Trophoblast cell (in vitro differentiated cells and primary cell): Measurements from ENCODE around the gene RFTN1.

Experiments
- DNase-seq, 2 donors: peaks; one replicate each; pipeline ENCODE4 v3.0.0-alpha.2; 2016
- H2AFZ ChIP-seq: 2 replicates; pipeline ENCODE4 v1.6.1; 2013; ENCODE audit warnings: low read length, moderate library complexity, mild to moderate bottlenecking; ENCODE audit not compliant: insufficient read depth, poor library complexity
- H2AK5ac ChIP-seq: 2 replicates; pipeline ENCODE4 v1.6.1; 2013; ENCODE audit warnings: mild to moderate bottlenecking, low read length
- H2BK120ac ChIP-seq: 2 replicates; pipeline ENCODE4 v1.6.1; 2013; ENCODE audit warnings: low read length, mild to moderate bottlenecking, moderate library complexity; ENCODE audit not compliant: insufficient read depth, poor library complexity
- H2BK12ac ChIP-seq: 2 replicates; pipeline ENCODE4 v1.6.1; 2013; ENCODE audit warnings: mild to moderate bottlenecking, low read length, moderate library complexity
- H2BK5ac ChIP-seq: 2 replicates; pipeline ENCODE4 v1.6.1; 2013; ENCODE audit warnings: low read length, low read depth, moderate library complexity, mild to moderate bottlenecking; ENCODE audit not compliant: poor library complexity
- H3K14ac ChIP-seq: 2 replicates; pipeline ENCODE4 v1.6.1; 2013; ENCODE audit warnings: mild to moderate bottlenecking, low read length
- H3K18ac ChIP-seq: 2 replicates; pipeline ENCODE4 v1.6.1; 2013; ENCODE audit warnings: mild to moderate bottlenecking, low read length
- H3K23ac ChIP-seq: 2 replicates; pipeline ENCODE4 v1.6.1; 2013; ENCODE audit warnings: low read length
- H3K27ac ChIP-seq: 2 replicates; pipeline ENCODE4 v1.5.1; 2013; ENCODE audit warnings: low read depth, mild to moderate bottlenecking, inconsistent platforms, low read length, moderate library complexity
- H3K27me3 ChIP-seq: 2 replicates; pipeline ENCODE4 v1.6.1; 2013; ENCODE audit warnings: inconsistent platforms, mild to moderate bottlenecking, low read length, moderate library complexity; ENCODE audit not compliant: insufficient read depth
- H3K36me3 ChIP-seq, 2 experiments: 1 replicate in 1 of 2; 2 replicates in 1 of 2; pipeline ENCODE4 v1.6.1; 2013; ENCODE audit warnings: low read length in 2 of 2, mild to moderate bottlenecking in 2 of 2, moderate library complexity in 1 of 2; ENCODE audit not compliant: insufficient read depth in 2 of 2, control insufficient read depth in 1 of 2
- H3K4ac ChIP-seq: 2 replicates; pipeline ENCODE4 v1.6.1; 2013; ENCODE audit warnings: low read depth, mild to moderate bottlenecking, low read length, moderate library complexity
- H3K4me1 ChIP-seq, 2 experiments: 1 replicate in 1 of 2; 2 replicates in 1 of 2; pipeline ENCODE4 v1.6.1; 2013; ENCODE audit warnings: low read length in 2 of 2, mild to moderate bottlenecking in 2 of 2, moderate library complexity in 1 of 2; ENCODE audit not compliant: insufficient read depth in 2 of 2, control insufficient read depth in 1 of 2
- H3K4me2 ChIP-seq: 2 replicates; pipeline ENCODE4 v1.6.1; 2013; ENCODE audit warnings: inconsistent platforms, mild to moderate bottlenecking, low read length, moderate library complexity
- H3K4me3 ChIP-seq: 2 replicates; pipeline ENCODE4 v1.5.1; 2013; ENCODE audit warnings: mild to moderate bottlenecking, low read depth, low read length, inconsistent platforms
- H3K79me1 ChIP-seq: one replicate; pipeline ENCODE4 v1.6.1; 2013; ENCODE audit warnings: low read length
- H3K79me2 ChIP-seq: 2 replicates; pipeline ENCODE4 v1.6.1; 2013; ENCODE audit warnings: low read length, mild to moderate bottlenecking; ENCODE audit not compliant: control insufficient read depth, insufficient read depth, poor library complexity
- H3K9ac ChIP-seq: 2 replicates; pipeline ENCODE4 v1.6.1; 2013; ENCODE audit warnings: mild to moderate bottlenecking, low read length
- H3K9me3 ChIP-seq: 2 replicates; pipeline ENCODE4 v1.6.1; 2013; ENCODE audit warnings: low read depth, mild to moderate bottlenecking, control low read depth, inconsistent platforms, low read length; ENCODE audit not compliant: insufficient read depth
- H4K12ac ChIP-seq: 2 replicates; pipeline ENCODE4 v1.6.1; 2013; ENCODE audit warnings: low read depth, mild to moderate bottlenecking, low read length, moderate library complexity
- H4K8ac ChIP-seq: 2 replicates; pipeline ENCODE4 v1.6.1; 2013; ENCODE audit warnings: low read depth, mild to moderate bottlenecking, low read length, moderate library complexity
- H4K91ac ChIP-seq: one replicate; pipeline ENCODE4 v1.6.1; 2013; ENCODE audit warnings: low read depth, mild to moderate bottlenecking, low read length, moderate library complexity
- WGBS: extraction: QIAGEN DNeasy Blood & Tissue Kit; methylation state at CpG from one replicate; pipeline ENCODE4 v1.1.7; 2013; ENCODE audit warnings: missing lambda C conversion rate; ENCODE audit not compliant: insufficient read length, insufficient coverage; ENCODE audit errors: extremely low coverage; 5-methylcytosine and 5-hydroxymethylcytosine counted together

The RFTN1 gene

DNA sequence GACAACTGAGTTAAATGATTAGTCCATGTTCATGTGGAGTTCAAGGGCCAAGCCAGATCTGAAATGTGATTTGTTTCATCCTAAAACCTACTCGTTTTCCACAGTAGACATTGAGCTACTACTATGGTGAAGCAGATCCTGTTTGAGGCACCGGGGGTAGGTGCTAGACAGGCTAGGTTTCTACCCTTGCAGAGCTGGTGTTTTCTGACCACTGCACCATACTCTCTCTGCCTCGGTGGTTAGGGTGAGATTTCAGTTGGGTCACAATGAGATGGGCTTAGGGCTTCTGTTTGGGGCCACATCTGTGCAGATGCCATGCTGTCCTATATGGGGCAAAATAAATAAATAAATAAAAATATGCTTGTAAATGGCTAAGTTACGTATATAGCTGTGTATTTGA, 149.2 kb downstream of the RFTN1 start:
- no peak overlapping the region for H3K14ac ChIP-seq
- no peak overlapping the region for H3K4me2 ChIP-seq
- H2AK5ac ChIP-seq, result no peak overlapping the region
- H3K27ac ChIP-seq, result no peak overlapping the region
- no peak overlapping the region for H2BK12ac ChIP-seq
- no peaks in the 10 kb centered on the region for H3K36me3 ChIP-seq
- H2AFZ ChIP-seq, result no peak overlapping the region
- peaks cover 2% of the 10 kb centered on the region in 2 experiments for H3K4me1 ChIP-seq
- H4K12ac ChIP-seq, result no peak overlapping the region
- no peak overlapping the region for H3K4me3 ChIP-seq
- no peak for DNase-seq
- no CpG with 5 or more reads among the region's 4 CpGs for WGBS
- H2BK5ac ChIP-seq, result no peak overlapping the region
- H3K79me1 ChIP-seq, result no peaks in the 10 kb centered on the region
- H3K27me3 ChIP-seq, result no peaks in the 10 kb centered on the region
- no peaks in the 10 kb centered on the region for H3K79me2 ChIP-seq
- no peak overlapping the region for H3K4ac ChIP-seq
- H4K91ac ChIP-seq, result no peak overlapping the region
- H3K23ac ChIP-seq, result no peak overlapping the region
- H3K18ac ChIP-seq, result no peak overlapping the region
- H2BK120ac ChIP-seq, result no peak overlapping the region
- H3K9me3 ChIP-seq, result no peaks in the 10 kb centered on the region
- H4K8ac ChIP-seq, result no peak overlapping the region
- no peak overlapping the region for H3K9ac ChIP-seq

DNA sequence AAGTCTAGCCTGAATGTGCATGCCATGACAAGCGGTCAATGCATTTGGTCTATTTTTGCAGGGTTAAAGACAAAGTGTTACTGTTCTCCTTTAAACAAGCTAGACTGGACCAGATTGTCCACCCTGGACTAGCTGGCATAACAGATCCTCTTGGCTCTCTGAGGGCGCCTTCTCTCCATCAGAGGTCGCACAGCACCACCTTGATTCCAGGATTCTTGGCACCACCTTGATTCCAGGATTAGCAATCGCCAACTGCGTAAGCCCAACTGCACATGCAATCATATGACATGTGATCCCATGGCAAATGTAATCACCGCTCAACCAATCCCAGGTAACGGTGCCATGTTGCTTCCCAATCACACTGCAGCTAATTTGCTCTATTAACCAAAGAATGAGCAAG, 149.9 kb downstream of the RFTN1 start:
- no peak overlapping the region for H3K4me3 ChIP-seq
- H2AFZ ChIP-seq, result no peak overlapping the region
- no peak overlapping the region for H3K27ac ChIP-seq
- no peaks in the 10 kb centered on the region for H3K9me3 ChIP-seq
- WGBS, result no CpG with 5 or more reads among the region's 7 CpGs
- no peaks in the 10 kb centered on the region for H3K4me1 ChIP-seq
- no peak overlapping the region for H3K4ac ChIP-seq
- no peak overlapping the region for H3K14ac ChIP-seq
- no peaks in the 10 kb centered on the region for H3K79me2 ChIP-seq
- DNase-seq, result no peak
- no peak overlapping the region for H2AK5ac ChIP-seq
- no peaks in the 10 kb centered on the region for H3K79me1 ChIP-seq
- no peak overlapping the region for H4K8ac ChIP-seq
- H3K9ac ChIP-seq, result no peak overlapping the region
- H2BK12ac ChIP-seq, result no peak overlapping the region
- H3K27me3 ChIP-seq, result no peaks in the 10 kb centered on the region
- no peak overlapping the region for H2BK5ac ChIP-seq
- no peaks in the 10 kb centered on the region for H3K36me3 ChIP-seq
- H3K23ac ChIP-seq, result no peak overlapping the region
- H4K12ac ChIP-seq, result no peak overlapping the region
- H3K18ac ChIP-seq, result no peak overlapping the region
- no peak overlapping the region for H2BK120ac ChIP-seq
- H4K91ac ChIP-seq, result no peak overlapping the region
- H3K4me2 ChIP-seq, result no peak overlapping the region

DNA sequence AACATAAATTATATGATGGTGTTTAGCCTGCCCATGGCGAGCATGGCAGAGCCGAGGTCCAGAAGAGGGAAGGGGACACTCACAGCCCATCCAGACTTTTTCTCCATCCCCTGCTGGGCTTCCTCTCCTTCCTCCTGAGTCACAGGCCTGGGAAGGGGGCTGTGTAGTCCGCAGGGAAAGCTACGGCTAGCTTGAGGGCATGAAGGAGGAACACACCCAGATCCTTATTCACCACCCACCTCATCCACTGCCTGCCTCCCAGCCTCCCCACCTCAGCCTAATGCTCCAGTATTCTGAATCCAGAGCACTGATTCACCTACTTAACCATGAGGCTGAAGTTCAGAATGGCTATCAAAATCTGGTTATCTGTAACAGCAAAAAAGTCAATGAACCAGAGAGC, 150.7 kb downstream of the RFTN1 start:
- Histone ChIP-seq H3K14ac (no peak overlapping the region), H3K36me3 (no peaks in the 10 kb centered on the region), H3K23ac (no peak overlapping the region), H2BK12ac (no peak overlapping the region), H3K9ac (no peak overlapping the region), H2BK120ac (no peak overlapping the region), H2BK5ac (no peak overlapping the region), H3K4me2 (no peak overlapping the region), H2AFZ (no peak overlapping the region), H3K4me1 (no peaks in the 10 kb centered on the region), H3K4ac (no peak overlapping the region), H2AK5ac (no peak overlapping the region), H4K8ac (no peak overlapping the region), H3K79me1 (no peaks in the 10 kb centered on the region), H3K4me3 (no peak overlapping the region), H3K9me3 (no peaks in the 10 kb centered on the region), H3K27me3 (no peaks in the 10 kb centered on the region), H4K91ac (no peak overlapping the region), H3K18ac (no peak overlapping the region), H3K27ac (no peak overlapping the region), H4K12ac (no peak overlapping the region), H3K79me2 (no peaks in the 10 kb centered on the region)
- no CpG with 5 or more reads among the region's 4 CpGs for WGBS
- peak in 1 of 2 donors; percentile 70 for DNase-seq

DNA sequence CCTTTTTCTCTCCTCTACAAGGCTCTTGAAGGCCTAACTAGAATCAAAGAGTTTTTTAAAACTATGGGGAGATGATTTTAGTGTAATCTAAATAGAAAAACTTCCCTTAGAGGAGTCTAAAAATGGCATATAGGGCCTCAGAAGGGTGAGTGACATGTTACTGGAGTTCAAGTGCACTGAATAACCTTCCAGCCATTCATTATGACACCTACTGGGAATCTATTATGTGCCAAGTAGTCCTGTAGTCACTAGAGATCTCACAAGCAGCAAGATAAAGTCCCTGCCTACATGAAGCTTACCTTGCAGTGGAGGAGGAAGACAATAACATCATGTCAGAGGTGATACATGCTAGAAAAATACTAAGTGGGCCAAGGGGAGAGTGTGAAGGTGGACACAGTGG, 152.4 kb downstream of the RFTN1 start:
- H3K4me3 ChIP-seq, result no peak overlapping the region
- no peak overlapping the region for H3K27ac ChIP-seq
- no peak overlapping the region for H4K8ac ChIP-seq
- no peaks in the 10 kb centered on the region for H3K4me1 ChIP-seq
- H4K91ac ChIP-seq, result no peak overlapping the region
- H2BK12ac ChIP-seq, result no peak overlapping the region
- no peak for DNase-seq
- H3K36me3 ChIP-seq, result no peaks in the 10 kb centered on the region
- no peak overlapping the region for H3K9ac ChIP-seq
- H3K79me1 ChIP-seq, result no peaks in the 10 kb centered on the region
- no peak overlapping the region for H3K4ac ChIP-seq
- no peaks in the 10 kb centered on the region for H3K79me2 ChIP-seq
- no peak overlapping the region for H2BK5ac ChIP-seq
- H3K18ac ChIP-seq, result no peak overlapping the region
- H2AK5ac ChIP-seq, result no peak overlapping the region
- H4K12ac ChIP-seq, result no peak overlapping the region
- H2AFZ ChIP-seq, result no peak overlapping the region
- no peaks in the 10 kb centered on the region for H3K27me3 ChIP-seq
- no peak overlapping the region for H3K14ac ChIP-seq
- H3K23ac ChIP-seq, result no peak overlapping the region
- no peaks in the 10 kb centered on the region for H3K9me3 ChIP-seq
- no peak overlapping the region for H2BK120ac ChIP-seq
- H3K4me2 ChIP-seq, result no peak overlapping the region

DNA sequence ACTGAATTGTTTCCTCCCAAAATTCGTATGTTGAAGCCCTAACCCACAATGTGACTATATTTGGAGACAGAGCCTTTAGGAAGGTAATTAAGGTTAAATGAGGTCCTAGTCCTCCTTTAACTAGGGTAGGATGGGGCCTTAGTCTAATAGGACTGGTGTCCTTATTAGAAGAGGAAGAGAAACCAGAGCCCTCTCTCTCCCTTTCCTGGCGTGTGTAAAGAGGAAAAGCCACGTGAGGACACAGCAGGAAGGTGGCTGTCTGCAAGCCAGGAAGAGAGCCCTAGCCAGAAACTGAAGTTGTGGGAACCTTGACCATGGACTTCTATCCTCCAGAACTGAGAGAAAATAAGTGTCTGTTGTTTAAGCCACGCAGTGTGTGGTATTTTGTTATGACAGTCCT, 154.2 kb downstream of the RFTN1 start:
- Histone ChIP-seq H3K4me1 (no peaks in the 10 kb centered on the region), H4K12ac (no peak overlapping the region), H3K9me3 (no peaks in the 10 kb centered on the region), H3K79me1 (no peaks in the 10 kb centered on the region), H3K4me3 (no peak overlapping the region), H3K9ac (no peak overlapping the region), H3K14ac (no peak overlapping the region), H2BK120ac (no peak overlapping the region), H4K91ac (no peak overlapping the region), H2BK5ac (no peak overlapping the region), H3K4me2 (no peak overlapping the region), H3K36me3 (no peaks in the 10 kb centered on the region), H2BK12ac (no peak overlapping the region), H3K27ac (no peak overlapping the region), H2AFZ (no peak overlapping the region), H3K79me2 (no peaks in the 10 kb centered on the region), H4K8ac (no peak overlapping the region), H3K4ac (no peak overlapping the region), H3K23ac (no peak overlapping the region), H2AK5ac (no peak overlapping the region), H3K18ac (no peak overlapping the region), H3K27me3 (no peaks in the 10 kb centered on the region)
- no peak for DNase-seq
- no CpG with 5 or more reads among the region's 4 CpGs for WGBS
